Regular cardiac myocyte (primary cell): ENCODE data around the gene BMP10. TPM values are rescaled to one million over a fixed set of nuclear protein-coding genes. Genes with fewer than 3 reads are reported as not detected.

Source experiments
- total RNA-seq: library from RNA; depleted of rRNA; stranded (reverse); fragments of >200 nt; gene quantifications from 2 replicates; pipeline ENCODE4 v1.2.3, GENCODE V29; 2014

Gene BMP10
- not detected in 2 replicates for total RNA-seq

DNA sequence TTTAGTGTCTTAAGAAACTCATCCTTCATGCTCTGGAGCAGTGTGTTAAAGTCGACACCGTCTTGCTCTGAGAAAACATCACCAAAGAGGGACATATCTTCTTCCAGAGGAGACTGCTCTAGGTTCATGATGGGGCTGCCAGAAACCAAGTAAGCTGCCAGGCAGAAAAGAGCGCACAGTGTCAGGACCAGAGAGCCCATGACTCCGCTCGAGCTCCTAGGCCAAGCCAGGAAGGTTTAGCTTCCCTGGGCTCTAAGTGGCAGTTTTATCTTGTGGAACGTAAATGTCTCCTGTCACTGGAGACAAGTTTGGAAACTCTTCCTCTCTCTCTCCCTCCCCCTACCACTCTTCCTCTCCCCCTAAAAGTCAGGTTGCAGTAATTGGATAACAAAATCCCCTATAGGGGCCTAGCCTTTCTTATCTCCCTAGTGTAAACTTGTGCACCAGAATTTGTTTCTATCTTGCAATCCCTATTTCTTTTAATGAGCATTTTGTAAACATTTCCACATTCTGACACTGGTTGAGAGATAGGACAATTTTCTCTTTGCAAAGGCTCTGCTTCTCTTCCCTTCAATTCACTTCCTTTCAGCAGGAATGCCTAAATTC, at the start of gene BMP10:
BMP10 (minus strand) TSS at position 239 of the 606 bp plus-strand sequence; CDS start at position 200, 39 bp downstream.

Other genes with a start within 250 kb of the BMP10 start
- gene PROKR1, start 227.8 kb downstream of the BMP10 start, total RNA-seq, result not detected in 2 replicates
- gene ARHGAP25, start 136.6 kb downstream of the BMP10 start, total RNA-seq, result 3.4 and 5.6 TPM in 2 replicates
- gene GKN2, start 81.5 kb upstream of the BMP10 start, total RNA-seq, result not detected in 2 replicates
- not detected in 2 replicates for gene GKN1, start 103.2 kb upstream of the BMP10 start, total RNA-seq
- gene ANTXR1, start 141.8 kb upstream of the BMP10 start, total RNA-seq, result 40.0 and 45.2 TPM in 2 replicates